Activated gamma-delta T cell treated with anti-CD3 and anti-CD28 coated beads, Interleukin-2, amount 50 U/mL, for 16 hours (primary cell): ENCODE results near the gene GRM2.
"Not testable (repeated sequence)": the region's sequence is repeated elsewhere in the genome, so short reads cannot be mapped to it uniquely, and the experiment has no call there.

Experiments used
- DNase-seq: peaks from one replicate; pipeline ENCODE4 v3.0.0-alpha.2; 2020; ENCODE audit warnings: low read depth

GRM2 gene

DNA sequence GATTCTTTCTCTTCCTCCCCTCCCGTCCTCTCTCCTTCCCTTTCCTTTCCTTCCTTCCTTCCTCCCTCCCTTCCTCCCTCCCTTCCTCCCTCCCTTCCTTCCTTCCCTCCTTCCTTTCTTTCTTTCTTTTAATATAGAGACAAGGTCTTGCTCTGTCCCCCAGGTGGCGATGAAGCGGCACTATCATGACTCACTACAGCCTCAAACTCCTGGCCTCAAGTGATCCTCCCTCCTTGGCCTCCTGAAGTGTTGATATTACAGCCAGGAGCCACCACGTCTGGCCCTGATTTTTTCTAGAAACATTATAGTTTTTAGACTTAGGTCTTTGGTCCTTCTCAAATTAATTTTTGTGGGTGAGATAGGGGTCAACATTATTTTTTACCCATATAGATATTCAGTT lies 15.5 kb downstream of the GRM2 start:
- DNase-seq = no peak

DNA sequence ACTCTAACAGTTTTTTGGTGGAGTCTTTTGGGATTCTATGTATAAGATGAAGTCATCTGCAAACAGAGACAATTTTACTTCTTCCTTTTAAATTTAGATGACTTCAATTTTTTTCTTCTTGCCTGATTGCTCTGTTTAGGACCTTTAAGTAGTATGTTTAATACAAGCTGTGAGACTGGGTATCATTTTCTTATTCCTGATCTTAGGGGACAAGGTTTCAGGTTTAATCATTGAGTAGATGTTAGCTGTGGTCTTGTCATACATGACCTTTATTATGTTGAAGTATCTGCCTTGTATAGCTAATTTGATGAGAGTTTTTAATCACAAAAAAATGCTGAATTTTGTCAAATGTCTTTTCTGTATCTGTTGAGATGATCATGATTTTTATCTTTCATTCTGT lies 20.6 kb downstream of the GRM2 start:
- no peak for DNase-seq

DNA sequence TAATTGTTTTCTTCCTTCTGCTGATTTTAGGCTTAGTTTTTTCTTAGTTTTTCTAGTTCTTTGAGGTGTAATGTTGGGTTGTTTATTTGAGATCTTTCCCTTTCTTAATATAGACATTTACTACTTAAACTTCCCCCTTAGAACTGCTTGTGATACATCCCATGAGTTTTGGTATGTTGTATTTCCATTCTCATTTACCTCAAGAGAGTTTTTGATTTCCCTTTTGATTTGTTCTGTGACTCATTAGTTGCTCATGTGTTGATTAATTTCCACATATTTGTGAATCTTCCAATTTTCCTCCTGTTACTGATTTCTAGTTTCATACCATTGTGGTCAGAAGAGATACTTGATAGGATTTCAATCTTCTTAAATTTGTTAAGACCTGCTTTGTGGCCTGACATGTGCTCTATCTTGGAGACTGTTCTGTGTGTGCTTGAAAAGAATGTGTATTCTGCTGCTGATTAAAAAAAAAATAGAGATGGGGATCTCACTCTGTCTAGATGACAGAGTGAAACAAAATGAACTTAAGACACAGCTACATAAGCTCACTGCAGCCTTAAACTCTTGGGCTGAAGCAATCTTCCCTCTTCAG lies 22.3 kb downstream of the GRM2 start:
- DNase-seq = no peak

DNA sequence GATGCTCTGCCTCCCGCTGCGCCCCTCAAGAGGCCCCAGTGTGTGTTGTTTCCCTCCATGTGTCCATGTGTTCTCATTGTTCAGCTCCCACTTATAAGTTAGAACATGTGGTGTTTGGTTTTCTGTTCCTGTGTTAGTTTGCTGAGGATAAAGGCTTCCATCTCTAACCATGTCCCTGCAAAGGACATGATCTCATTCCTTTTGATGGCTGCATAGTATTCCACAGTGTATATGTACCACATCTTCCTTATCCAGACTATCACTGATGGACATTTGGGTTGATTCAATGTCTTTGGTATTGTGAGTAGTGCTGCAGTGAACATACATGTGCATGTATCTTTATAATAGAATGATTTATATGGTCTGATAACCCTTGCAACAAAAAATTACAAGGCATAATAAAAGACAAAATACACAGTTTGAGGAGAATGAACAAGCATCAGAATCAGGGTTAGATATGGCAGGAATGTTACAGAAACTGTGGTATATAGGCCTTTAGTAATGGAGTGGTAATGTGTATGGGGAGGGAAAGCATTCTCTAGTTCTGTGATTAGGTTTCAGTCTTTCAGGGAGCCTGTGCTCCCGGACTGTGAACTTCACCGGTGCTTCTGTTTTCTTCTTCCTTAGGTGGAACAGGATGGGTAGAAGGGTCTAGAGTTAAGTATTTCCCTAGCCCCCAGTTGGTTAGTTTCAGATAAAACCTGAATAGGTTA lies 27.1 kb downstream of the GRM2 start:
- no peak for DNase-seq

DNA sequence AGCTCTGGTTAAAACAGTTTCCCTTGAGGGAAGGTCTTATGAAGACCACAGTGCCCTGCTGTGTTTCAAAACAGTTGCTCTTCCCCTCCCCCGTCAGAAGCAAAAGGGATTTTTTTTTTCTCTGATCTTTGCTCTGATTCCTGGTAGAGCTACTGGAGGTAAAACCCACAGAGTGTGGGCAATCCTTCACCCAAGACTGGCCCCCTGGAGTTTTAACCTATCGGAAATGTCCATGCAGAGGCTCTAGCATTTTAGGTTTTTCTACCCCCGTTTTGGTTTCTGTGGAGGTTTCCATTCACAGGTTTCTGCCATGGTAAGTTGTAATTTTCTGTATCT lies 27.7 kb downstream of the GRM2 start:
- DNase-seq = no peak

DNA sequence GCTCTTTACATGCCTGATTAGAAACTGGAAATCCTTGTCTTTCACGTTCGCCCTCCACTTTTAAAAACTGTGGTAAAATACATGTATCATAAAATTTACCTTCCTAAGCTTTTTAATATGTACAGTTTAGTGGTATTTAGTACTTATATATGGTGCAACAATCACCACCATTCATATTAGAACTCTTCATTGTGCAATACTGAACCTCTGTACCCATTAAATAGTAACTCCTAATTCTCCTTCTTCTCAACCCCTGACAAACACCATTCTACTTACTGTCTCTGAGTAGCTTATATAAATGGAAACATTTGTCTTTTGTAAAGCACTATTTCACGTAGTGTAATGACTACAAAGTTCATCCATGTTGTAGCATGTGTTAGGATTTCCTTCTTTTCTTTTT lies 28.2 kb downstream of the GRM2 start:
- no peak for DNase-seq

DNA sequence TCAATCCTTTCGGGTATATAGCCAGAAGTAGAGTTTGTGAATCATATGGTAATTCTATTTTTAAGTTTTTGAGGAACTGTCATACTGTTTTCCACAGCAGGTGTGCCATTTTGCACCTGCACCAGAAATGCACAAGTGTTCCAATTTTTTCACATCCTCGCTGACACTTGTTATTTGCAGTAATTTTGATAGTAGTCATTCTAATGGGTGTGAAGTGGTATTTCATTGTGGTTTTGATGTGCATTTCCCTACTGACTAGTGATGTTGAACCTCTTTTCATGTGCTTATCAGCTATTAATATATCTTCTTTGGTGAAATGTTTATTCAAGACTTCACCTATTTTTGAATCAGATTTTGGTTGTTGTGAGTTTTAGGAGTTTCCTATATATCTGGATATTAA lies 29.1 kb downstream of the GRM2 start:
- no peak for DNase-seq

DNA sequence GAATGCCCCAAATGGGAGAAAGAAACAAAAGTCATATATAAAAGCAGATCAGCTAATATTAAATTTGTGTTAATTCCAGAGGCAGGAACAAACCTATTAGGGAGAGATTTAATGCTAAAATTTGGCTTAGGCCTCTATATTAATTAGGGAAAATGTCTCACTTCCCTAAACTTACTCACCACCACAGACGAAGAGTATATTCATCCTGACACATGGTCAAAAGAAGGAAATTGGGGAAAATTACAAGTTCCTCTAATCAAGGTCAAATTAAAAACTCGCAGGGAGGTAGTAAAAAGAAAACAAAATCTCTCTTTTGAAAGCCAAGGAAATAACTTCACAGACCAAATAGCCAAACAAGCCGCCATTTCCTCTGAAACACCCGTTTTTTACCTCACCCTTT lies 32.2 kb downstream of the GRM2 start:
- no peak for DNase-seq

DNA sequence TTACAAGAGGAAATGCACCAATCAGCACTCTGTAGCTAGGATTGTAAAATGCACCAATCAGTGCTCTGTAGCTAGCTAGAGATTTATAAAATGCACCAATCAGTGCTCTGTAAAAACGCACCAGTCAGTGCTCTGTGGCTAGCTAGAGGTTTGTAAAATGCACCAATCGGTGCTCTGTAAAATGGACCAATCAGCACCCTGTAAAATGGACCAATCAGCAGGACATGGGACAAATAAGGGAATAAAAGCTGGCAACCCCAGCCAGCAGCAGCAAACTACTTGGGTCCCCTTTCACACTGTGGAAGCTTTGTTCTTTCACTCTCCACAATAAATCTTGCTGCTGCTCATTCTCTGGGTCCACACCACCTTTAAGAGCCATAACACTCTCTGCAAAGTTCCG lies 35.5 kb downstream of the GRM2 start:
- not testable (repeated sequence) for DNase-seq

DNA sequence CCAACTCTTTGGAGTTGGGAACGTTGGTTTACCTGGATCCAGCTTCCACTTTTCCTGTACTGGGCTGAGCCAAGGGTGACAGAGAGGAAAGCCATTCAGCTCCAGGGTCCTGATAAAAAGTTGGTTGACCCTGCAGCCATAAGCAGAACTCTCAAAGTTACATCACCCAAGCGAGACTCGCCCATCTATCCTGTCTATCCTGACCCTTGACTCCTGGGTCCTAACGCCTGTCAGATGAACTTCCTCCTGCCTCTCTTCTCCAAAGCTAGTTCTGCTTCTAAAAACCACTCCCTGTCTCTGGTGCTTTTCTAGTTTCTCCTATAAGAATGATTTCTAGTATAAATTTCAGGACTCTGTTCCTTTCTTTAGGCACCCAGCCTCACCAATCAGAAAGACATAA lies 36.1 kb downstream of the GRM2 start:
- not testable (repeated sequence) for DNase-seq

DNA sequence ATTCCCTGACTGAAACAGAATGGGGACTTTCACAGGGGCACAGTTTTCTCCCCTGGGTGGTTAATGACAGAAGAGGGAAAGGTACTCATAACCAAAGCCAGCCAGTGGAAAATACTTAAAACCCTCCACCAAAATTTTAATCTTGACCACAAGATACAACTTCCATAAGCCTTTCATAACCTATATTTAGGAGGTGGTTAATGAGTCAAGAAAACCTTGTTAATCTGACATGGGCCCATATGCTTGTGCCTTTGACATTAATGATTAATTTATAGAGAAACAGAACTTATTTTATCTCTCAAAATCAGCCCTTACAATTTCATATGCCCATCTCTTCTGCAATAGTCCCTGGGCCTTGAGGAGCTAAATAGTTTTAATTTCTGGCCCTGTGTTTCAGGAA lies 41.0 kb downstream of the GRM2 start:
- no peak for DNase-seq

DNA sequence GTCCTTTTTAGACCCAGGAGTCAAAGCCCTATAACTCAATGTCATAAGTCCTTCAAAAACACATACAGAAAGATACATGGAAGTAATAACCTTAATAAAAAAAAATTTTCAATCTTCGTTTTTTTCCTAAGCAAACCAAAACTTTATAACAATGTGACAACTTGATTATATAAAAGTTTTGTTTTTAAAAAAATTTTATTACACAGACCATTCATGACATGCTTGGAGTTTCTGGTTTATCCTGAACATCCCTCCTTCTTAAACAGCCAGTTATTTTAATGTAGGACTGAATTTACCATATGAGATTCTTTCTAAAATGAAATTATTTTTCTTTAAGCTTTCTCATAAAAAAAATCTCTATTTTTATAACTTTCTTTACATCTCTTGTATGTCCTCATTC lies 41.5 kb downstream of the GRM2 start:
- no peak for DNase-seq

DNA sequence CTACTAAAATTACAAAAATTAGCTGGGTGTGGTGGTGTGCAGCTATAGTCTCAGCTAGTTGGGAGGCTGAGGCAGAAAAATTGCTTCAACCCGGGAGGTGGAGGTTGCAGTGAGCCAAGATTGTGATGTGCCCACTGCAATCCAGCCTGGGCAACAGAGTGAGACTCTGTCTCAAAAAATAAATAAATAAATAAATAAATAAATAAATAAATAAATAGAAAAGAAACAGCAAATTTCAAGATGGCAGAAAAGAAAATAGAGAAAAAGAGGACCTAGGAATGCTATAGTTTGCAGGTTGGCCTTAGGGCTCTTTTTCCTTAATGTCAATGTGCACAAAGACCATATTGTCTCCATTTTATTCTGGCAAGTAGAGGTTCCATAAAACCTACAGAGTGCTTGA lies 44.0 kb downstream of the GRM2 start:
- DNase-seq = no peak

DNA sequence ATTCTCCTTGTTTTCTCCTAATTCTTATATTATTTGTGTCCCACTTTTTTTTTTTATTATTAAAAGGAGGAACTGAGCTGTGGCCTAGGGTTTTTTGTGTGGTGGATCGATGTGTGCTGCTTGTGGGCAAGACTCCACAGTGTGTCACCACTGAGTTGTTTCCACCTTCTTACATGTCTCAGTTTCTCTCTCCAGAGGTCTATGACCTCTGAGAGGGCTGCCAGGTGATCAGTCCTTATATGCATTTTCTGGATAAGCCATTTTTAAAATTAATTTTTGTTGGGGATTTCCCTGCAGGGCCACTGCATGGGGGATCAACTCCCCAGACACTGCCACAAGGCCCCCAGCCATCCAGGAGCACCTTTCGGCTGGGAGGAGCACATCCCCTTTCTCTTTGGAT lies 44.4 kb downstream of the GRM2 start:
- no peak for DNase-seq

DNA sequence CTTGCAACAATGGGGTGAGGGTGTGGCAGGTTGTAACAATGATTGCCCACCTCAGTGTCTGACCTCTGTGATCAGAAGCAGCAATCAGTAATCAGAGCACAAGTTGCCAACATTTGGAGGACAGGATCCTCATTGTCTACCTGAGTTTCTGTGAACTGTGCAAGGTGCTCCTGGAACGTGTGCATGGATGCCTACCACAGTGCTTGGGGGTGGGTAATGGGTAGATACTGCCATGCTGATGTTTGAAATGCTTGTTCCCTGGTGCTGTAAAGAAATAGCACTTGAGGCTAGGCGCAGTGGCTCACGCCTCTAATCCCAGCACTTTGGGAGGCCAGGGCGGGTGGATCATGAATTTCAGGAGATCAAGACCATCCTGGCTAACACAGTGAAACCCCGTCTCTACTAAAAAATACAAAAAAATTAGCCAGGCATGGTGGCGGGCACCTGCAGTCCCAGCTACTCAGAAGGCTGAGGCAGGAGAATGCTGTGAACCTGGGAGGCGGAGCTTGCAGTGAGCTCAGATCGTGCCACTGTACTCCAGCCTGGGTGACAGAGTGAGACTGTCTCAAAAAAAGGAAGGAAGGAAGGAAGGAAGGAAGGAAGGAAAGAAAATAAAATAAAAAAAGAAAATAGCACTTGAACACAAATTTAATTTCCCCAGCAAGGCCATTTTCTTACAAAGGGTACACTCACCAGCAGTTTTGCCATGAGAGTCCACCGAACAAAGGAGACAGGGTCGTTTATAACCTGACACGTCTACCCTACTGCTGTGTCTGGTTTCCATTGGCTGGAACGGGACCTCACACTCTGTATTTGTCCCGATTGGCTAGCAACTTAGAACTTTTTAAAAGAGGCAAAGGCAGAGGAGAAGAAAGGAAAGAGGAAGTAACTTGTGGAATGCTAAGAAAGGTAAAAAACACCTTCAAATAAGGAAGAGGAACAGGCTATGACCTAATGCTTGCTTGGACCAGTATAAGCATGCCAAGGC lies 47.2 kb downstream of the GRM2 start:
- DNase-seq = not testable (repeated sequence)

DNA sequence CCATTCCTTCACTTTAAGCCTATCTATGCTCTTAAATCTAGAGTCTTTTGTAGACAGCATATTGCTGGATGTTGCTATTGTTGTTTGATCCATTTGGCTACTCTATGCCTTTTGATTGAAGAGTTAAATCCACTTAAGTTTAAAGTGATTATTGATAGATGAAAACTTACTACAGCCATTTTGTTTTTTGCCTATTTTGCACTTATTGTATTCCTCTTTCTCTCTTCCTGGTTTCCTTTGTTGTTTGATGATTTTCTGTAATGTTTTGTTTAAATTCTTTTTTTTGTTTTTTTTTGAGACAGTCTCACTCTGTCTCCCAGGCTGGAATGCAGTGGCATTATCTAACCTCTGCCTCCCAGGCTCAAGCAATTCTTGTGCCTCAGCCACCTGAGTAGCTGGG lies 52.3 kb downstream of the GRM2 start:
- DNase-seq = no peak
